ENCODE measurements around the gene DMXL2. TPM values are rescaled to one million over a fixed set of nuclear protein-coding genes. Genes with fewer than 3 reads are reported as not detected.
"Not testable (repeated sequence)": the region's sequence is repeated elsewhere in the genome, so short reads cannot be mapped to it uniquely, and the experiment has no call there.

DMXL2 gene
- polyA plus RNA-seq, 1 of the 3 experiments (the other 2 are of a cell fraction), result 6.4 TPM

DNA sequence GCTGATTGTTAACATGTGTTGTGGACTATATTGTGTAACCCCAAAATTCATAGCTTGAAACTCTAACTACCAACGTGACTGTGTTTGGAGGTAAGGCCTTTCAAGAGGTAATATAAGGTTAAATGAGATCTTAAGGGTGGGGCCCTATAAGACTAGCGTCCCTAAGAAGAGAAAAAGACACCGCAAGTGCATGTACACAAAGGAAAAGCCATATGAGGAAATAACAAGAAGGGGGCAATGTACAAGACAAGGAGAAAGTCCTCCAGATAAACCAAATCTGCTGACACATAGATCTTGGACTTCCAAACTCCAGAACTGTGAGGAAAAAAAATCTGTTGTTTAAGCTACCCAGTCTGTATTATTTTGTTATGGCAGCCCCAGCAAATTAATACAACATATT, 8.6 kb downstream of the DMXL2 start:
- TF ChIP-seq, protein P1, sequence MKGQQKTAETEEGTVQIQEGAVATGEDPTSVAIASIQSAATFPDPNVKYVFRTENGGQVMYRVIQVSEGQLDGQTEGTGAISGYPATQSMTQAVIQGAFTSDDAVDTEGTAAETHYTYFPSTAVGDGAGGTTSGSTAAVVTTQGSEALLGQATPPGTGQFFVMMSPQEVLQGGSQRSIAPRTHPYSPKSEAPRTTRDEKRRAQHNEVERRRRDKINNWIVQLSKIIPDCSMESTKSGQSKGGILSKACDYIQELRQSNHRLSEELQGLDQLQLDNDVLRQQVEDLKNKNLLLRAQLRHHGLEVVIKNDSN (IDR thresholded peaks at IDR 0.05; ENCODE audit: borderline replicate concordance, low read depth), result no peak
- TF ChIP-seq FOSL2 (IDR thresholded peaks at IDR 0.05; ENCODE audit: borderline replicate concordance, low read depth), result no peak
- TF ChIP-seq JUND (IDR thresholded peaks at IDR 0.05), result no peak
- no peak for TF ChIP-seq POLR2AphosphoS5 (IDR thresholded peaks at IDR 0.05; ENCODE audit: low read depth, low read length)
- TF ChIP-seq, protein P2, sequence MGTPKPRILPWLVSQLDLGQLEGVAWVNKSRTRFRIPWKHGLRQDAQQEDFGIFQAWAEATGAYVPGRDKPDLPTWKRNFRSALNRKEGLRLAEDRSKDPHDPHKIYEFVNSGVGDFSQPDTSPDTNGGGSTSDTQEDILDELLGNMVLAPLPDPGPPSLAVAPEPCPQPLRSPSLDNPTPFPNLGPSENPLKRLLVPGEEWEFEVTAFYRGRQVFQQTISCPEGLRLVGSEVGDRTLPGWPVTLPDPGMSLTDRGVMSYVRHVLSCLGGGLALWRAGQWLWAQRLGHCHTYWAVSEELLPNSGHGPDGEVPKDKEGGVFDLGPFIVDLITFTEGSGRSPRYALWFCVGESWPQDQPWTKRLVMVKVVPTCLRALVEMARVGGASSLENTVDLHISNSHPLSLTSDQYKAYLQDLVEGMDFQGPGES (IDR thresholded peaks at IDR 0.05; ENCODE audit: low read depth, low read length), result no peak
- TF ChIP-seq, protein P3, sequence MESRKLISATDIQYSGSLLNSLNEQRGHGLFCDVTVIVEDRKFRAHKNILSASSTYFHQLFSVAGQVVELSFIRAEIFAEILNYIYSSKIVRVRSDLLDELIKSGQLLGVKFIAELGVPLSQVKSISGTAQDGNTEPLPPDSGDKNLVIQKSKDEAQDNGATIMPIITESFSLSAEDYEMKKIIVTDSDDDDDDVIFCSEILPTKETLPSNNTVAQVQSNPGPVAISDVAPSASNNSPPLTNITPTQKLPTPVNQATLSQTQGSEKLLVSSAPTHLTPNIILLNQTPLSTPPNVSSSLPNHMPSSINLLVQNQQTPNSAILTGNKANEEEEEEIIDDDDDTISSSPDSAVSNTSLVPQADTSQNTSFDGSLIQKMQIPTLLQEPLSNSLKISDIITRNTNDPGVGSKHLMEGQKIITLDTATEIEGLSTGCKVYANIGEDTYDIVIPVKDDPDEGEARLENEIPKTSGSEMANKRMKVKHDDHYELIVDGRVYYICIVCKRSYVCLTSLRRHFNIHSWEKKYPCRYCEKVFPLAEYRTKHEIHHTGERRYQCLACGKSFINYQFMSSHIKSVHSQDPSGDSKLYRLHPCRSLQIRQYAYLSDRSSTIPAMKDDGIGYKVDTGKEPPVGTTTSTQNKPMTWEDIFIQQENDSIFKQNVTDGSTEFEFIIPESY (IDR thresholded peaks at IDR 0.05; ENCODE audit: borderline replicate concordance, low read depth), result no peak
- TF ChIP-seq GABPA (IDR thresholded peaks at IDR 0.05; ENCODE audit: low read depth), result no peak
- no peak for TF ChIP-seq RFX5 (IDR thresholded peaks at IDR 0.05; ENCODE audit: low read length)
- TF ChIP-seq TEAD4 (IDR thresholded peaks at IDR 0.05; ENCODE audit: borderline replicate concordance, insufficient read depth), result no peak
- no peak for TF ChIP-seq NFIC (IDR thresholded peaks at IDR 0.05; ENCODE audit: borderline replicate concordance)
- no peak for TF ChIP-seq SMC3 (IDR thresholded peaks at IDR 0.05; ENCODE audit: low read depth, low read length)
- TF ChIP-seq, protein P4, sequence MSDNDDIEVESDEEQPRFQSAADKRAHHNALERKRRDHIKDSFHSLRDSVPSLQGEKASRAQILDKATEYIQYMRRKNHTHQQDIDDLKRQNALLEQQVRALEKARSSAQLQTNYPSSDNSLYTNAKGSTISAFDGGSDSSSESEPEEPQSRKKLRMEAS (IDR thresholded peaks at IDR 0.05; ENCODE audit: low read depth), result no peak
- TF ChIP-seq EZH2phosphoT487 (IDR thresholded peaks at IDR 0.05; ENCODE audit: borderline replicate concordance, low read depth), result no peak
- no peak for TF ChIP-seq RCOR1 (IDR thresholded peaks at IDR 0.05; ENCODE audit: low read length)
- TF ChIP-seq FOXJ3 (CRISPR knock-in tag; IDR thresholded peaks at IDR 0.05), result no peak
- no peak for TF ChIP-seq MXI1 (IDR thresholded peaks at IDR 0.05; ENCODE audit: low read depth, low read length)
- no peaks in the 10 kb centered on the region; a peak in 2 of 4 replicates for H3K4me1 ChIP-seq (ENCODE audit: control insufficient read depth in 1 of 2, insufficient read depth in 2 of 2, low read depth in 1 of 2, low read length in 1 of 2)
- WGBS (ENCODE audit: low lambda C conversion rate), result 86% methylated on average over 3 of the region's 3 CpGs
- H4K20me1 ChIP-seq (ENCODE audit: insufficient read depth), result no peaks in the 10 kb centered on the region
- H3K36me3 ChIP-seq (replicated peaks in 1 of 2; ENCODE audit: control insufficient read depth in 1 of 2, insufficient read depth in 2 of 2, low read length in 1 of 2), result no peaks in the 10 kb centered on the region
- H2AFZ ChIP-seq (ENCODE audit: low read depth), result no peak overlapping the region
- no peaks in the 10 kb centered on the region for H3K27me3 ChIP-seq (ENCODE audit: insufficient read depth)
- no peaks in the 10 kb centered on the region for H3F3A ChIP-seq (replicated peaks; ENCODE audit: insufficient read depth)
- H3K9ac ChIP-seq, result no peak overlapping the region
- no peak overlapping the region for H3K4me2 ChIP-seq
- H3K9me3 ChIP-seq, result no peaks in the 10 kb centered on the region; the same call in none of the 2 replicates
- POLR2A ChIA-PET, result no interaction called here
- CTCF ChIA-PET, result interaction anchor here (1.0 kb wide), 1 partner anchor 422 kb away, joined by 3 read pairs; no protein-coding TSS in a partner anchor
- no peaks in the 10 kb centered on the region for H3K9me2 ChIP-seq
- H3K27ac ChIP-seq (ENCODE audit: low read depth in 2 of 2, low read length in 1 of 2), result no peak overlapping the region
- no peak for DNase-seq
- peaks cover 22% of the 10 kb centered on the region for H3K79me2 ChIP-seq (ENCODE audit: insufficient read depth)
- H3K4me3 ChIP-seq (ENCODE audit: low read depth in 2 of 2, low read length in 1 of 2), result no peak overlapping the region

DNA sequence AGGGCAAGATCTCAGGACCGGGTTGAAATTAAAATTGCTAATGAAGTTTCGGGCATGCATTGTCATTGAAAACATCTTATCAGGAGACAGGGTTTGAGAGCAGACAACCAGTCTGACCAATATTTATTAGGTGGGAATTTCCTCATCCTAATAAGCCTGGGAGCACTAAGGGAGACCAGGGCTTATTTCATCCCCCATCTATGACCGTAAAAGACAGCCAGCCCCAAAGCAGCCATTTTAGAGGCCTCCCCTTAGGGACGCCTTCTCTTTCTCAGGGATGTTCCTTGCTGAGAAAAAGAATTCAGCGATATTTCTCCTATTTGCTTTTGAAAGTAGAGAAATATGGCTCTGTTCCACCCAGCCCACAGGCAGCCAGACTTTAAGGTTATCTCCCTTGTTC, 9.9 kb downstream of the DMXL2 start:
- H4K20me1 ChIP-seq (ENCODE audit: insufficient read depth); H3K4me3 ChIP-seq (ENCODE audit: low read depth in 2 of 2, low read length in 1 of 2); H3K4me1 ChIP-seq (ENCODE audit: control insufficient read depth in 1 of 2, insufficient read depth in 2 of 2, low read depth in 1 of 2, low read length in 1 of 2); H3K27me3 ChIP-seq (ENCODE audit: insufficient read depth); H3K36me3 ChIP-seq (replicated peaks in 1 of 2; ENCODE audit: control insufficient read depth in 1 of 2, insufficient read depth in 2 of 2, low read length in 1 of 2); POLR2A ChIA-PET; DNase-seq; H2AFZ ChIP-seq (ENCODE audit: low read depth); H3K27ac ChIP-seq (ENCODE audit: low read depth in 2 of 2, low read length in 1 of 2); H3K9me3 ChIP-seq; H3F3A ChIP-seq (replicated peaks; ENCODE audit: insufficient read depth); H3K4me2 ChIP-seq; H3K9me2 ChIP-seq; H3K9ac ChIP-seq: not testable (repeated sequence)
- CTCF ChIA-PET, result interaction anchor here (1.0 kb wide), 1 partner anchor 420 kb away, joined by 3 read pairs; no protein-coding TSS in a partner anchor
- WGBS (ENCODE audit: low lambda C conversion rate), result 93% methylated on average over 5 of the region's 5 CpGs
- H3K79me2 ChIP-seq (ENCODE audit: insufficient read depth), result peaks cover 14% of the 10 kb centered on the region

DNA sequence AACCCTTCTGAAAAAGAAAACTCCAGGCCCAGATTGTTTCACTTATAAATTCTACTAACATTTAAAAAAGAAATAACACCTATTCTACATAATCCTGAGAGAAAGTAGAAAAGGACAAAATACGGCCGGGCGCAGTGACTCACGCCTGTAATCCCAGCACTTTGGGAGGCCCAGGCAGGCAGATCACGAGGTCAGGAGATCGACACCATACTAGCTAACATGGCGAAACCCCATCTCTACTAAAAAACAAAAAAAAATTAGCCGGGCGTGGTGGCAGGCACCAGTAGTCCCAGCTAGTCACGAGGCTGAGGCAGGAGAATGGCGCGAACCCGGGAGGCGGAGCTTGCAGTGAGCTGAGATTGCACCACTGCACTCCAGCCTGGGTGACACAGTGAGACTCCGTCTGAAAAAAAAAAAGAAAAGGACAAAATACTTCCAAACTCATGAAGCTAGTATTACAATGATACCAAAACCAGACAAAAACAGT, 19.1 kb downstream of the DMXL2 start:
- H3K27me3 ChIP-seq (ENCODE audit: insufficient read depth); POLR2A ChIA-PET; H3K9me3 ChIP-seq; H2AFZ ChIP-seq (ENCODE audit: low read depth); H3K9ac ChIP-seq; H3K4me1 ChIP-seq (ENCODE audit: control insufficient read depth in 1 of 2, insufficient read depth in 2 of 2, low read depth in 1 of 2, low read length in 1 of 2); H3K36me3 ChIP-seq (replicated peaks in 1 of 2; ENCODE audit: control insufficient read depth in 1 of 2, insufficient read depth in 2 of 2, low read length in 1 of 2); H3K4me3 ChIP-seq (ENCODE audit: low read depth in 2 of 2, low read length in 1 of 2); H3K9me2 ChIP-seq; H3F3A ChIP-seq (replicated peaks; ENCODE audit: insufficient read depth); H3K27ac ChIP-seq (ENCODE audit: low read depth in 2 of 2, low read length in 1 of 2); DNase-seq; H3K4me2 ChIP-seq; H4K20me1 ChIP-seq (ENCODE audit: insufficient read depth): not testable (repeated sequence)
- peaks cover 12% of the 10 kb centered on the region; the same call in 1 of the 2 replicates for H3K79me2 ChIP-seq (ENCODE audit: insufficient read depth)
- WGBS (ENCODE audit: low lambda C conversion rate), result 88% methylated on average over 15 of the region's 15 CpGs
- CTCF ChIA-PET, result interaction anchor here (1.0 kb wide), 1 partner anchor 36 kb away, joined by 3 read pairs; no protein-coding TSS in a partner anchor

All from SK-N-SH (cell line).